Measurements from ENCODE around the gene SIRT6. TPM values are rescaled to one million over a fixed set of nuclear protein-coding genes. Genes with fewer than 3 reads are reported as not detected.
"Not testable (repeated sequence)": the region's sequence is repeated elsewhere in the genome, so short reads cannot be mapped to it uniquely, and the experiment has no call there.

Gene SIRT6
- total RNA-seq, 1 donor from 2014 or later, result 11.8 TPM

DNA sequence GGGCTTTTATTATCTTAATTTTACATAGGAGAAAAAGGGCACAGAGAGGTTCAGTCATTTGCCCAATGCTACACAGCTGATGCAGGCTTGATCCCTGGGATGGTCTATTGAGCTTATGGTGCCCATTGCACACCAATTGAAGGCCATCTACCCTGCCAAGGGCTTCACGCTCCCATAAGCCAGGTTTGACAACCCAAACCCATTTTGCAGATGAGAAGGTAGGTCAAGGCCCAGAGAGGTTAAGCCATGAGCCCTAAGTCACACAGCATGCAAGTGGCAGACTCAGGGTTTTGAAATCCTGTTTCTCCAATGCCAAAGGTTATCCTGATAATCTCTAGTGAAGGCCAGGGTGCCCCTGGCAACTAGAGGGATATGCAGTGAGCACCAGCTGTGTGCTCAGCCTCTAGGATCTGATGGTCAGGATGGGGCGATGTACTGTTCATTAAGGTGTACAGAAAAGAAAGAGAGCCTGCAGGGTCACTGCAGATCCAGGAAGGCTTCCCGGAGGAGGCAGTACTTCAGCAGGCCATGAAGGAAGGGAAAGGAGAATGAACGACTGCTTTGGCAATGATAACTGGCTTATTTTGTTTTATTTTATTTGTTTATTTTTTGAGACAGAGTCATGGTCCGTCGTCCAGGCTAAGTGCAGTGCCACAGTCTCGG is 20.8 kb downstream of the SIRT6 start:
- no peaks in the 10 kb centered on the region for H3K27me3 ChIP-seq (ENCODE audit: control insufficient read depth, insufficient read depth, low read length)
- no peaks in the 10 kb centered on the region for H3K36me3 ChIP-seq (ENCODE audit: control insufficient read depth, insufficient read depth, low read length)
- TF ChIP-seq, protein P1, sequence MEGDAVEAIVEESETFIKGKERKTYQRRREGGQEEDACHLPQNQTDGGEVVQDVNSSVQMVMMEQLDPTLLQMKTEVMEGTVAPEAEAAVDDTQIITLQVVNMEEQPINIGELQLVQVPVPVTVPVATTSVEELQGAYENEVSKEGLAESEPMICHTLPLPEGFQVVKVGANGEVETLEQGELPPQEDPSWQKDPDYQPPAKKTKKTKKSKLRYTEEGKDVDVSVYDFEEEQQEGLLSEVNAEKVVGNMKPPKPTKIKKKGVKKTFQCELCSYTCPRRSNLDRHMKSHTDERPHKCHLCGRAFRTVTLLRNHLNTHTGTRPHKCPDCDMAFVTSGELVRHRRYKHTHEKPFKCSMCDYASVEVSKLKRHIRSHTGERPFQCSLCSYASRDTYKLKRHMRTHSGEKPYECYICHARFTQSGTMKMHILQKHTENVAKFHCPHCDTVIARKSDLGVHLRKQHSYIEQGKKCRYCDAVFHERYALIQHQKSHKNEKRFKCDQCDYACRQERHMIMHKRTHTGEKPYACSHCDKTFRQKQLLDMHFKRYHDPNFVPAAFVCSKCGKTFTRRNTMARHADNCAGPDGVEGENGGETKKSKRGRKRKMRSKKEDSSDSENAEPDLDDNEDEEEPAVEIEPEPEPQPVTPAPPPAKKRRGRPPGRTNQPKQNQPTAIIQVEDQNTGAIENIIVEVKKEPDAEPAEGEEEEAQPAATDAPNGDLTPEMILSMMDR (IDR thresholded peaks at IDR 0.05; ENCODE audit: insufficient read depth, low read length, severe bottlenecking), result no peak
- DNase-seq (ENCODE audit: low read depth) (no peak), FAIRE-seq (no peak)
- H3K4me3 ChIP-seq (ENCODE audit: low read depth, low read length), result no peak overlapping the region

DNA sequence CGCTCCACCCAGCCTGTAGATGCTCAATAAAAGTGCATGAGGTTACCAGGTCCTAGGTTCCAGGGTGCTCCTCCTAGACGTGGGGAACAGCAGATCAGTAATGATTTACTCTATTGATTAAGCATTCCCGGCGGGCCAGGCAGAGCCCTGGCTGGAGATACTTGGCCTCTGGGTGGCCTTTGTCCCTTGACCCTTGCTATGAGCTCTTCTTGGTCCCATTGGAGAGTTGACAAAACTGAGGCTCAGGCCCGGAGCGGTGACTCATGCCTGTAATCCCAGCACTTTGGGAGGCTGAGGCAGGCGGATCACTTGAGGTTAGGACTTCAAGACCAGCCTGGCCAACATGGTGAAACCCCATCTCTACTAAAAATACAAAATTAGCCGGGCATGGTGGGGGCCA is 24.4 kb downstream of the SIRT6 start:
- not testable (repeated sequence) for H3K4me3 ChIP-seq (ENCODE audit: low read depth, low read length); DNase-seq (ENCODE audit: low read depth); H3K27me3 ChIP-seq (ENCODE audit: control insufficient read depth, insufficient read depth, low read length); H3K36me3 ChIP-seq (ENCODE audit: control insufficient read depth, insufficient read depth, low read length); FAIRE-seq

DNA sequence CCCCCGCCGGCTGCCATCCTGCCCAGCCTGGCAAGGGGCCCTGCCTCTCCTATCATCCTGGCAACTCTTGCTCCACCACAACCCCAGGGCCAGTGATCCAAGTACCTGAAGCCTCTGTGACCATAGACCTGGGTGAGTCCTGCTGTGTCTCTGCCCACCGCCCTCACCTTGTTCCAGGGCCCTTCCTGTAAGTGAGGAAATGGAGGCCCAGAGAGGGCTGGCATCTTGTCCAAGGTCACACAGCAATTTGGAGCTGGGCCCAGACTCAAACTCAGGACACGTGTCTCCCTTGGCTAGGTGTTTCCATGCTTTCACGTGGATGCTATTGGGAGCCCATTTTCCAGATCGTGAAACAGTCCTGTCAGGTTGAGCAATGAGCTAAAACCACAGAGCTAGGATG is 25.2 kb downstream of the SIRT6 start:
- FAIRE-seq (no peak), DNase-seq (ENCODE audit: low read depth) (no peak)
- Histone ChIP-seq H3K27me3 (ENCODE audit: control insufficient read depth, insufficient read depth, low read length) (no peaks in the 10 kb centered on the region), H3K36me3 (ENCODE audit: control insufficient read depth, insufficient read depth, low read length) (no peaks in the 10 kb centered on the region), H3K4me3 (ENCODE audit: low read depth, low read length) (no peak overlapping the region)
- TF ChIP-seq, protein P1 (IDR thresholded peaks at IDR 0.05; ENCODE audit: insufficient read depth, low read length, severe bottlenecking), result no peak

DNA sequence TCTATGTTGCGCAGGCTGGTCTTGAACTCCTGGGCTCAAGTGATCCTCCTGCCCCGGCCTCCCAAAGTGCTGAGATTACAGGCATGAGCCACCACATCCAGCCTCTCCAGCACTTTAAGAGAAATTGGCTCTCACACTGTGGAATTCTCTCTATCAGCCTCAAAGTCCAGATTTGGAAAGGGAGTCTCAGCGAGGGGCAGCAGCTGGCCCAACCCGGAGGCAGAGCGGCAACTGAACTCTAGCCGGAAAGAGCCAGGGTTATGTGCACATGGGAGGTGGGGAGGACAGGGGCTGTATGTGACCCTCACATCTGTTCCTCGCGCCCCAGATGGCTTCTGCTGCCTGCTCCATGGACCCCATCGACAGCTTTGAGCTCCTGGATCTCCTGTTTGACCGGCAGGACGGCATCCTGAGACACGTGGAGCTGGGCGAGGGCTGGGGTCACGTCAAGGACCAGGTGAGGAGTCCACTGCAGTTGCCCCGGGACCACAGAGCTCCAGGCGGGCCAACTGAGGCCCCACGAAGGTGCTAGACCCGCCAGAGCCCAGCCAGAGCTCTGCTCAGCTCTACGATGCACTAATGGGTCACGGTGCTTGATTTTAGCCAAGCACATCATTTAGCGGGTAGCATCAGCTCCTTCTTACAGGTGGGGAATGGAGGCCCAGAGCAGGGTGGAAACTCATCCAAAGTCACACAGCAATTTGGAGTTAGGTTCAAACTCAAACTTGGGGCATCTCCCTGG is 27.6 kb downstream of the SIRT6 start:
- no peak overlapping the region for H3K4me3 ChIP-seq (ENCODE audit: low read depth, low read length)
- DNase-seq (ENCODE audit: low read depth) (no peak), FAIRE-seq (no peak)
- TF ChIP-seq, protein P1 (IDR thresholded peaks at IDR 0.05; ENCODE audit: insufficient read depth, low read length, severe bottlenecking), result no peak
- H3K27me3 ChIP-seq (ENCODE audit: control insufficient read depth, insufficient read depth, low read length), result no peaks in the 10 kb centered on the region
- no peaks in the 10 kb centered on the region for H3K36me3 ChIP-seq (ENCODE audit: control insufficient read depth, insufficient read depth, low read length)

DNA sequence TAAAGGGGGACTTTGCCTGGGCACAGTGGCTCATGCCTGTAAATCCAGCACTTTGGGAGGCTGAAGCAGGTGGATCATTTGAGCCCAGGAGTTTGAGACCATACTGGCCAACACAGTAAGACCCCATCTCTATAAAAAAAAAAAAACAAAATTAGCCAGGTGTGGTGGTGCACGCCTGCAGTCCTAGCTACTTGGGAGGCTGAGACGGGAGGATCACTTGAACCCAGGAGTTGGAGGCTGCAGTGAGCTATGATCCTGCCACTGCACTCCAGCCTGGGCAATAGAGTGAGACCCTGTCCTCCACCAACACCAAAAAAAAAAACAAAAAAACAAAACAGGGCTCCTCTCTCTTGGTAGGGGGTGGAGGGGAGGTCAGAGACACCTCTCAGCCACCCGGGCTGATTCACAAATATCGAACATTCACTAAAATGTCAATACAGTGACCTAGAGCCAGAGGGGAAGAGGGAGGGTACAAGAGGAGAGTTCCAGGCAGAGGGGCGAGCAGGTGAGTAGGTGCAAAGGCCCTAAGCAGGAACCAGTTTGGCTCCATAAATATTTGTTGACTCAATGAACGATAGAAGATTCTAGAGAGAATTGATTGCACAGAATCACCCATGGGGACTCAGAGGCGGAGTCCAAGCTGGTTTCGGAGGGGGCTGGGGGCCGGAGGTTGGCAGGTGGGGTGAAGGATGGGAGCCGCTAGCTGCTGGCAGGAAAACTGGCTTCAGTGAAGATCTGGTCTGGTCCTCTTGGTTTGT is 29.9 kb downstream of the SIRT6 start:
- TF ChIP-seq, protein P1 (IDR thresholded peaks at IDR 0.05; ENCODE audit: insufficient read depth, low read length, severe bottlenecking), result no peak
- FAIRE-seq, result no peak
- no peaks in the 10 kb centered on the region for H3K27me3 ChIP-seq (ENCODE audit: control insufficient read depth, insufficient read depth, low read length)

DNA sequence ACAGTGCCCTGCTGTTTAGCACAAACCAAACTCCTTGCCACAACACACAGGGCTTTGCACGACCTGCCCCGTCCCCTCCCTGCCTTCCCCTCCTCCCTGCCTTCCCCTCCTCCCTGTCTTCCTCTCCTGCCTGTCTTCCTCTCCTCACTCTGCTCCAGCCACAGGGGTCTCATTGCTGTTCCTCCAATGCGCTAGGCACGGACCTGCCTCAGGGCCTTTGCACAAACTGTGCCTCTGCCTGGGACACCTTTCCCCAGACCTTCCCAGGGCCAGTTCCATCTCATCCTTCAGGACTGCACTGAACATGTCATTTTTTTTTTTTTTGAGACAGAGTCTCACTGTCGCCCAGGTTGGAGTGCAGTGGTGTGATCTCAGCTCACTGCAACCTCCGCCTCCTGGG is 30.7 kb downstream of the SIRT6 start:
- Histone ChIP-seq H3K27me3 (ENCODE audit: control insufficient read depth, insufficient read depth, low read length) (no peaks in the 10 kb centered on the region), H3K36me3 (ENCODE audit: control insufficient read depth, insufficient read depth, low read length) (no peaks in the 10 kb centered on the region), H3K4me3 (ENCODE audit: low read depth, low read length) (no peak overlapping the region)
- TF ChIP-seq, protein P1 (IDR thresholded peaks at IDR 0.05; ENCODE audit: insufficient read depth, low read length, severe bottlenecking), result no peak
- FAIRE-seq (no peak), DNase-seq (ENCODE audit: low read depth) (no peak)

More for the DNA sequence above, 29.9 kb downstream of the SIRT6 start:
- Histone ChIP-seq H3K4me3 (ENCODE audit: low read depth, low read length) (no peak overlapping the region), H3K36me3 (ENCODE audit: control insufficient read depth, insufficient read depth, low read length) (no peaks in the 10 kb centered on the region)
- no peak for DNase-seq (ENCODE audit: low read depth)

Data from bronchial epithelial cell (primary cell).